Activated T-cell treated with anti-CD3 and anti-CD28 coated beads for 48 hours (primary cell): ENCODE results near the gene STEEP1.
"Not testable (repeated sequence)": the region's sequence is repeated elsewhere in the genome, so short reads cannot be mapped to it uniquely, and the experiment has no call there.

Source experiments
- DNase-seq: peaks from one replicate; pipeline ENCODE4 v3.0.0-alpha.2; 2020; ENCODE audit warnings: low read depth

Gene STEEP1

GRCh38 chrX:119529345-119530276 is 35.6 kb downstream of the STEEP1 start:
- DNase-seq = no peak

- no peak for DNase-seq
Measured at GRCh38 chrX:119523664-119524184, 41.5 kb downstream of the STEEP1 start.

GRCh38 chrX:119521246-119521645 is 44.0 kb downstream of the STEEP1 start:
- DNase-seq = no peak

- DNase-seq = no peak
Measured at GRCh38 chrX:119518371-119518770, 46.8 kb downstream of the STEEP1 start.

- DNase-seq = no peak
Measured at GRCh38 chrX:119516157-119516702, 49.0 kb downstream of the STEEP1 start.

- no peak for DNase-seq
Measured at GRCh38 chrX:119512146-119512800, 52.9 kb downstream of the STEEP1 start.

GRCh38 chrX:119507206-119507605 is 58.0 kb downstream of the STEEP1 start:
- no peak for DNase-seq

GRCh38 chrX:119505945-119506344 is 59.3 kb downstream of the STEEP1 start:
- DNase-seq = no peak

GRCh38 chrX:119505145-119505544 is 60.1 kb downstream of the STEEP1 start:
- DNase-seq = not testable (repeated sequence)

GRCh38 chrX:119503484-119503861 is 61.7 kb downstream of the STEEP1 start:
- DNase-seq = no peak

- no peak for DNase-seq
Measured at GRCh38 chrX:119502727-119503483, 62.3 kb downstream of the STEEP1 start.

GRCh38 chrX:119501511-119502148 is 63.6 kb downstream of the STEEP1 start:
- DNase-seq = no peak

- DNase-seq = no peak
Measured at GRCh38 chrX:119500061-119500800, 65.0 kb downstream of the STEEP1 start.

- no peak for DNase-seq
Measured at GRCh38 chrX:119497185-119497584, 68.0 kb downstream of the STEEP1 start.

- DNase-seq = no peak
Measured at GRCh38 chrX:119495734-119496726, 69.2 kb downstream of the STEEP1 start.

- DNase-seq = not testable (repeated sequence)
Measured at GRCh38 chrX:119493851-119494495, 71.2 kb downstream of the STEEP1 start.

GRCh38 chrX:119492463-119492862 is 72.7 kb downstream of the STEEP1 start:
- no peak for DNase-seq

- no peak for DNase-seq
Measured at GRCh38 chrX:119489212-119490074, 75.8 kb downstream of the STEEP1 start.
